Right atrium auricular region (tissue), 2 donors: ENCODE data around the gene PIK3R1. TPM values are rescaled to one million over a fixed set of nuclear protein-coding genes. Genes with fewer than 3 reads are reported as not detected.

ENCODE experiments used
- DNase-seq: peaks from one replicate; pipeline ENCODE4 v3.0.0-alpha.2; 2019; ENCODE audit warnings: low spot score
- H3K27ac ChIP-seq, 2 donors: fragments of 200-600 bp; sonication (generic); 1 replicate in 1 of 2; 2 replicates in 1 of 2; pipeline ENCODE4 v1.5.1; 2016 to 2019
- H3K27me3 ChIP-seq, 2 donors: fragments of 200-600 bp; sonication (generic); one replicate each; pipeline versions ENCODE4 v1.5.1 to v1.6.0; 2017 to 2019
- H3K36me3 ChIP-seq: fragments of 200-600 bp; sonication (generic); one replicate; pipeline ENCODE4 v1.5.1; 2016
- H3K4me1 ChIP-seq, 2 donors: fragments of 200-600 bp; sonication (generic); one replicate each; pipeline versions ENCODE4 v1.5.1 to v1.6.0; 2017 to 2019
- H3K4me3 ChIP-seq, 2 donors: fragments of 200-600 bp; sonication (generic); 1 replicate in 1 of 2; 2 replicates in 1 of 2; pipeline ENCODE4 v1.5.1; 2017 to 2019; ENCODE audit warnings: mild to moderate bottlenecking in 1 of 2, moderate library complexity in 1 of 2
- H3K9me3 ChIP-seq, 2 donors: fragments of 200-600 bp; sonication (generic); one replicate each; pipeline ENCODE4 v1.5.1; 2019
- total RNA-seq, 2 donors: library from RNA; depleted of rRNA; stranded (reverse); fragments of >200 nt; gene quantifications; one replicate each; pipeline ENCODE4 v1.1.0, GENCODE V29; 2016
- TF ChIP-seq, protein P1 (sequence below), 2 donors: fragments of 200-600 bp; sonication (generic); IDR thresholded peaks; one replicate each; pipeline ENCODE4 v1.5.1; 2019; ENCODE audit warnings: antibody characterized with exemption in 2 of 2

PIK3R1 gene
- total RNA-seq, 2 donors from 2014 or later, result 87.0 to 91.1 TPM

DNA sequence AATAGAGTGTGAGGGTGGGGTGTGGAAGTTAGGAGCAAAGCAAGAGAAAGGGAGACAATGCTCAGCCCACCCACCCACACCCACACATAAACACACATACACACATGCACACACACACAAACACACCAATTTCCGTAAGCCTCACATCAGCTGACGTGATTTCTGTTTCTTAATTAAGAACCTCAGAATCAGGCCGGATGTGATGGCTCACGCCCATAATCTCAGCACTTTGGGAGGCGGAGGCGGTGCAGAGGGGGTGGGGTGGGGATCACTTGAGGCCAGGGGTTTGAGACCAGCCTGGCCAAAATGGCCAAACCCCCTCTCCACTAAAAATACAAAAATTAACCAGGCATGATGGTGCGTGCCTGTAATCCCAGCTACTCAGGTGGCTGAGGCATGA is 26.4 kb upstream of the PIK3R1 start:
- no peak overlapping the region for H3K27ac ChIP-seq

DNA sequence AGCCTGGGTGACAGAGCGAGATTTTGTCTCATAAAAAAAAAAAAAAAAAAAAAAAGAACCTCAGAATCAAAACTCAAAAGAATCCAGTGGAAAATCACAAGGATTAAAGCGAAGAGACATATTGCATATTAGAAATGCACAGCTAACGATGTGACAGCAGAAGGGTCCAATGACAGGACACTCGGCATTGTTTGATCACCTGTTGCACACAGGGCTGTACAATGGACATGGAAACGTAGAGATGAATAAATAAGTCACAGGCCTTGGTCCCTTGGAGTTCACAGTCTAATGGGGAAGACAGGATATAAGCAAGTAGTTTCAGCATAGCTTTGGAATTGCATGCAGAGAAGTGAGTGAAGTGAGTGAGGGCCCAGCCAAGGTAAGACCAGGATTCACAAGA is 25.9 kb upstream of the PIK3R1 start:
- Histone ChIP-seq H3K27me3 (no peaks in the 10 kb centered on the region), H3K36me3 (no peaks in the 10 kb centered on the region), H3K4me1 (peaks cover 0 to 18% of the 10 kb centered on the region in 2 donors), H3K9me3 (no peaks in the 10 kb centered on the region), H3K27ac (no peak overlapping the region), H3K4me3 (no peak overlapping the region)
- TF ChIP-seq, protein P1, sequence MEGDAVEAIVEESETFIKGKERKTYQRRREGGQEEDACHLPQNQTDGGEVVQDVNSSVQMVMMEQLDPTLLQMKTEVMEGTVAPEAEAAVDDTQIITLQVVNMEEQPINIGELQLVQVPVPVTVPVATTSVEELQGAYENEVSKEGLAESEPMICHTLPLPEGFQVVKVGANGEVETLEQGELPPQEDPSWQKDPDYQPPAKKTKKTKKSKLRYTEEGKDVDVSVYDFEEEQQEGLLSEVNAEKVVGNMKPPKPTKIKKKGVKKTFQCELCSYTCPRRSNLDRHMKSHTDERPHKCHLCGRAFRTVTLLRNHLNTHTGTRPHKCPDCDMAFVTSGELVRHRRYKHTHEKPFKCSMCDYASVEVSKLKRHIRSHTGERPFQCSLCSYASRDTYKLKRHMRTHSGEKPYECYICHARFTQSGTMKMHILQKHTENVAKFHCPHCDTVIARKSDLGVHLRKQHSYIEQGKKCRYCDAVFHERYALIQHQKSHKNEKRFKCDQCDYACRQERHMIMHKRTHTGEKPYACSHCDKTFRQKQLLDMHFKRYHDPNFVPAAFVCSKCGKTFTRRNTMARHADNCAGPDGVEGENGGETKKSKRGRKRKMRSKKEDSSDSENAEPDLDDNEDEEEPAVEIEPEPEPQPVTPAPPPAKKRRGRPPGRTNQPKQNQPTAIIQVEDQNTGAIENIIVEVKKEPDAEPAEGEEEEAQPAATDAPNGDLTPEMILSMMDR (IDR thresholded peaks at IDR 0.05), result no peak
- no peak for DNase-seq

More for the DNA sequence above, 26.4 kb upstream of the PIK3R1 start:
- Histone ChIP-seq H3K36me3 (no peaks in the 10 kb centered on the region), H3K9me3 (no peaks in the 10 kb centered on the region), H3K27me3 (no peaks in the 10 kb centered on the region), H3K4me1 (peaks cover 0 to 18% of the 10 kb centered on the region in 2 donors), H3K4me3 (no peak overlapping the region)
- TF ChIP-seq, protein P1 (IDR thresholded peaks at IDR 0.05), result no peak
- DNase-seq, result no peak

DNA sequence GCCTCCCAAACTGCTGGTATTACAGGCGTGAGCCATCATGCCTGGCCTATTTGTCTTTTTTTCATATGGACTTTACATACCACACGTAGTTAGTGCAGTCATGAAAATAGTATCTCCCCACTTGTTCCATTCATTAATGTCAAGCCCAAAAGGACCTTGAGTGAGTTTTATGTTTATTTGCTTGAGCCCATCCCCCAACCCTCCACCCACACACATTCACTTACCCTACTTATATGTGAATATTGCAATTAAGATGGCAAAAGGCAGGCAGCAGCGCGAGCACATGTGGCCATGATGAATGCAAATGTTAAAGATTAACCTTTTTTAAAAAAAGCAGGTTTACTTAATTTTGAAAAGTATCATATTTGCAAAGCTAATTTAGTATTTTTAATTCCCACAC is 24.9 kb upstream of the PIK3R1 start:
- H3K4me3 ChIP-seq, result no peak overlapping the region
- TF ChIP-seq, protein P1 (IDR thresholded peaks at IDR 0.05), result no peak
- H3K27ac ChIP-seq, result no peak overlapping the region
- no peak for DNase-seq
- H3K9me3 ChIP-seq, result no peaks in the 10 kb centered on the region
- H3K27me3 ChIP-seq, result no peaks in the 10 kb centered on the region
- peaks cover 0 to 18% of the 10 kb centered on the region in 2 donors for H3K4me1 ChIP-seq
- H3K36me3 ChIP-seq, result no peaks in the 10 kb centered on the region

DNA sequence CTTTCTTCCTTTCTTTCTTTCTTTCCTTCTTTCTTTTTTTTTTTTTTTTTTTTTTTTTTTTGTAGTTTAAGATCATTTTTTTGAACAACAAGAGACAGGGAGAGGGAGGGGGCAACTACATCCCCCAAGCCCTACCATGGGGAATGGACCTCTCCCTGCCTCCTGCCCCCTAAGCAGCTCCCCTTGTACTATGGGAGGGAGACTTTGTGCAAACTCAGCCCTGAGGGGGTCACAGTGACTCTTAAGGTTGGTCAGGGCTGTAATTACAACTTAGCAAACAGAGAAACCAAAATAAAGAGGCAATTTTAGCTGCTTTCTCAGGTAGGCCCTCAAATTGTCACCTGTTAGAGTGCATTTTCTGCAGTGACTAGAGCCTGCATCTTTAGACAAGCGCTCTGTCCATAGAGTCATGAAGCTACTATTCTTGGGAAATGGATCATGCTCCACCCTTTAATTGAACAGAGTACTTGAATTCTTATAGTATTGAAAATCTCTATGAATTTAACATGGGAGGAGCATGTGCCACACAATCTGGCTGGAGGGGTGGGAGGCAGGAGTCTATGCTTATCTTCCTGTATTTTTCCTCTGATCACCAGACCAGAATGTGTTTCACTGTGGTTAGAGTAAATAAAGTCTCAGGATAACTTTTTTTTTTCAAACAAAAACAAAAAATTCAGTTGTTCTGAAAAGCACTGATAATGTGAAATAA is 24.3 kb upstream of the PIK3R1 start:
- TF ChIP-seq, protein P1 (IDR thresholded peaks at IDR 0.05), result no peak
- H3K9me3 ChIP-seq, result no peaks in the 10 kb centered on the region
- no peak overlapping the region for H3K27ac ChIP-seq
- no peaks in the 10 kb centered on the region for H3K27me3 ChIP-seq
- H3K36me3 ChIP-seq, result no peaks in the 10 kb centered on the region
- H3K4me1 ChIP-seq, result peaks cover 0 to 18% of the 10 kb centered on the region in 2 donors
- DNase-seq, result no peak
- no peak overlapping the region for H3K4me3 ChIP-seq

DNA sequence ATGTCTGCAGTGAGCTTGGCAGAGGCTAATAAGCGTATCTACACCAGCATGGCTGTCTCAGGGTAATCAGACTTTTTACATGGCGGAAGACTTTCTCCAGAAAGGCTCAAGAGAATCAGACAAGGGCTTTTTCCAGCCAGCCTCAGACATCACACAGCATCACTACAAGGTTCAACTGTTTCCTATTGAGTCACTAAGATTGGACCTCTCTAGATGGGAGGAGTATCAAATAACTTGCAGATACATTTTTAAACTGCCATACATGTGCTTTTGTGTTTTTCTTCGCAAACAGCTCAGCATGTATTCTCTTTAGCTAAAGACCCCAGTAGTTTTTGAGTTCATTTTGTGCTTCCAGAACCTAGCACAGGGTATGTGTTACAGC is 22.9 kb upstream of the PIK3R1 start:
- H3K4me1 ChIP-seq, result peaks cover 0 to 18% of the 10 kb centered on the region in 2 donors
- peak overlapping the region in 1 of 2 donors; percentile 27 for H3K27ac ChIP-seq
- H3K4me3 ChIP-seq, result no peak overlapping the region
- no peaks in the 10 kb centered on the region for H3K9me3 ChIP-seq
- no peak for DNase-seq
- H3K27me3 ChIP-seq, result no peaks in the 10 kb centered on the region
- TF ChIP-seq, protein P1 (IDR thresholded peaks at IDR 0.05), result no peak
- H3K36me3 ChIP-seq, result no peaks in the 10 kb centered on the region
